ENCODE measurements around the gene PTTG1.

DNA sequence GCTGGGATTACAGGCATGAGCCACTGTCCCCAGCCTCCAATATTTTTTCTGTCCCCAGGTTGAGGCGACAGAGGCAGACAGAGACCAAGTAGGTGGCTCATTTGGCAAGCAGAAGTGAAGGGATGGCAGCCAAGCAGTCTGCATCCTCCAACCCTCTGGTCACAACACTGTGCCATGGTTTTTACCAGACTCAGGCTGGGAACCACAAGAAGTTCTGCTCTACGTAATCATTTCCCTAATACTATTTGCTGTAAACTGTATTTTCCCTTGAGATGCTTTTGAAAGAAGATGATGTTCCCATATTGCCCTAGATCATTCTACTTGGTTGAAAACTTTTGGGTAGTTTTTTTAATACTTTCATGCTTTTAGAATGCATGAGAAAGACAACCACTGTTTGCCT is 40.5 kb downstream of the PTTG1 start:
- TF ChIP-seq, protein P1, sequence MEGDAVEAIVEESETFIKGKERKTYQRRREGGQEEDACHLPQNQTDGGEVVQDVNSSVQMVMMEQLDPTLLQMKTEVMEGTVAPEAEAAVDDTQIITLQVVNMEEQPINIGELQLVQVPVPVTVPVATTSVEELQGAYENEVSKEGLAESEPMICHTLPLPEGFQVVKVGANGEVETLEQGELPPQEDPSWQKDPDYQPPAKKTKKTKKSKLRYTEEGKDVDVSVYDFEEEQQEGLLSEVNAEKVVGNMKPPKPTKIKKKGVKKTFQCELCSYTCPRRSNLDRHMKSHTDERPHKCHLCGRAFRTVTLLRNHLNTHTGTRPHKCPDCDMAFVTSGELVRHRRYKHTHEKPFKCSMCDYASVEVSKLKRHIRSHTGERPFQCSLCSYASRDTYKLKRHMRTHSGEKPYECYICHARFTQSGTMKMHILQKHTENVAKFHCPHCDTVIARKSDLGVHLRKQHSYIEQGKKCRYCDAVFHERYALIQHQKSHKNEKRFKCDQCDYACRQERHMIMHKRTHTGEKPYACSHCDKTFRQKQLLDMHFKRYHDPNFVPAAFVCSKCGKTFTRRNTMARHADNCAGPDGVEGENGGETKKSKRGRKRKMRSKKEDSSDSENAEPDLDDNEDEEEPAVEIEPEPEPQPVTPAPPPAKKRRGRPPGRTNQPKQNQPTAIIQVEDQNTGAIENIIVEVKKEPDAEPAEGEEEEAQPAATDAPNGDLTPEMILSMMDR (conservative IDR thresholded peaks at IDR 0.05; ENCODE audit: low read length): no peak
- no peak for TF ChIP-seq EZH2phosphoT487 (IDR thresholded peaks at IDR 0.05; ENCODE audit: borderline replicate concordance)
